ENCODE results near the gene PSMB11. TPM values are rescaled to one million over a fixed set of nuclear protein-coding genes. Genes with fewer than 3 reads are reported as not detected.

Gene PSMB11
- total and polyA plus RNA-seq, 2 donors (not counting 1 experiment from before 2014, with no cell fraction given): not detected

- Mint-ChIP-seq H3K9me3 (ENCODE audit: insufficient read depth) (no peaks in the 10 kb centered on the region), H3K27me3 (no peaks in the 10 kb centered on the region), H3K27ac (no peak overlapping the region), H3K4me1 (no peaks in the 10 kb centered on the region), H3K4me3 (no peak overlapping the region)
- Histone ChIP-seq H4K20me1 (ENCODE audit: control insufficient read depth, insufficient read depth, low read length, poor library complexity, severe bottlenecking) (peaks cover 54% of the 10 kb centered on the region), H3K27ac (ENCODE audit: low read length in 2 of 2) (no peak overlapping the region), H3K4me1 (ENCODE audit: control insufficient read depth in 2 of 2, insufficient read depth in 2 of 2, low read length in 2 of 2) (no peaks in the 10 kb centered on the region), H3K79me2 (ENCODE audit: control insufficient read depth, insufficient read depth, low read length) (peaks cover 34% of the 10 kb centered on the region), H3K36me3 (replicated peaks in 1 of 2; ENCODE audit: control extremely low read depth in 1 of 2, control insufficient read depth in 1 of 2, extremely low read depth in 1 of 2, insufficient read depth in 2 of 2, low read length in 1 of 2) (peaks cover 12 to 85% of the 10 kb centered on the region in 2 experiments), H3K4me3 (ENCODE audit: control extremely low read depth in 1 of 5, extremely low read depth in 1 of 5, insufficient read depth in 1 of 5, low read depth in 2 of 5, low read length in 4 of 5) (no peak overlapping the region), H3K4me2 (replicated peaks; ENCODE audit: low read depth, low read length, poor library complexity, severe bottlenecking) (no peak overlapping the region), H3K27me3 (replicated peaks in 1 of 4; ENCODE audit: control extremely low read depth in 1 of 4, control insufficient read depth in 3 of 4, insufficient read depth in 4 of 4, low read length in 3 of 4) (no peaks in the 10 kb centered on the region), H2AFZ (ENCODE audit: insufficient read depth, low read depth, low read length, poor library complexity, severe bottlenecking) (no peak overlapping the region), H3K9me3 (ENCODE audit: control extremely low read depth in 1 of 3, control insufficient read depth in 2 of 3, insufficient read depth in 1 of 3, low read length in 2 of 3) (no peaks in the 10 kb centered on the region), H3K9ac (ENCODE audit: low read length) (no peak overlapping the region)
- no peak for DNase-seq
- ChIA-PET CTCF (interaction anchor here (0.8 to 1.7 kb wide), 3 partner anchors 7 to 99 kb away, joined by 3 to 7 read pairs (median 3); no protein-coding TSS in a partner anchor), POLR2A (no interaction called here)
- no peak for TF ChIP-seq EZH2 (IDR thresholded peaks at IDR 0.05; ENCODE audit: borderline replicate concordance, insufficient read depth, low read depth, low read length, poor library complexity, severe bottlenecking)
- TF ChIP-seq CTCF (IDR thresholded peaks at IDR 0.05): no peak
- 100% methylated on average over 1 of the region's 3 CpGs for WGBS (ENCODE audit: insufficient coverage)
- ATAC-seq (ENCODE audit: low read depth): no peak
- intact Hi-C loops (cut with micrococcal nuclease): no loop called here
Measured at GRCh38 chr14:23085458-23085857, 43.4 kb downstream of the PSMB11 start.

DNA sequence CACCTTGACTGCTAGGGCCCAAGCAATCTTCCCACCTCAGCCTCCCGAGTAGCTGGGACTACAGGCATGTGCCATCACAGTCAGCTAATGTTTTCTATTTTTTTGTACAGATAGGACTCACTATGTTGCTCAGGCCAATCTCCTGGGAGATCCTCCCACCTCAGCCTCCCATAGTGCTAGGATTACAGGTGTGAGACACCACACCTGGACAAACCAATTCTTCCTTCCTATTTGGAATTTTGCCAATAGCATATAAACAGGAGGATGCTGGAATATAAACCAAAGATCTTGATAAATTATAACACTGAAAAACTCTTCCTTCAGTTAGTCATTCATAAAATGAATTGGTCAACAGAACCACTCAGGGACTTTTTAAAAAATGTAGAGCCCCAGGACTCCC lies 44.6 kb downstream of the PSMB11 start:
- Histone ChIP-seq H3K27me3 (replicated peaks in 1 of 4; ENCODE audit: control extremely low read depth in 1 of 4, control insufficient read depth in 3 of 4, insufficient read depth in 4 of 4, low read length in 3 of 4) (no peaks in the 10 kb centered on the region), H4K20me1 (ENCODE audit: control insufficient read depth, insufficient read depth, low read length, poor library complexity, severe bottlenecking) (peaks cover 56% of the 10 kb centered on the region), H3K4me2 (replicated peaks; ENCODE audit: low read depth, low read length, poor library complexity, severe bottlenecking) (no peak overlapping the region), H2AFZ (ENCODE audit: insufficient read depth, low read depth, low read length, poor library complexity, severe bottlenecking) (no peak overlapping the region), H3K79me2 (ENCODE audit: control insufficient read depth, insufficient read depth, low read length) (peaks cover 45% of the 10 kb centered on the region), H3K9ac (ENCODE audit: low read length) (no peak overlapping the region), H3K9me3 (ENCODE audit: control extremely low read depth in 1 of 3, control insufficient read depth in 2 of 3, insufficient read depth in 1 of 3, low read length in 2 of 3) (no peaks in the 10 kb centered on the region), H3K36me3 (replicated peaks in 1 of 2; ENCODE audit: control extremely low read depth in 1 of 2, control insufficient read depth in 1 of 2, extremely low read depth in 1 of 2, insufficient read depth in 2 of 2, low read length in 1 of 2) (peaks cover 10 to 84% of the 10 kb centered on the region in 2 experiments), H3K27ac (ENCODE audit: low read length in 2 of 2) (no peak overlapping the region), H3K4me1 (ENCODE audit: control insufficient read depth in 2 of 2, insufficient read depth in 2 of 2, low read length in 2 of 2) (no peaks in the 10 kb centered on the region), H3K4me3 (ENCODE audit: control extremely low read depth in 1 of 5, extremely low read depth in 1 of 5, insufficient read depth in 1 of 5, low read depth in 2 of 5, low read length in 4 of 5) (no peak overlapping the region)
- CTCF ChIA-PET: interaction anchor here (0.8 to 1.7 kb wide), 4 partner anchors 8 to 100 kb away, joined by 3 to 7 read pairs (median 3); no protein-coding TSS in a partner anchor
- POLR2A ChIA-PET: no interaction called here
- WGBS (ENCODE audit: insufficient coverage): no CpG with 5 or more reads among the region's 1 CpG
- H3K4me1 Mint-ChIP-seq: no peaks in the 10 kb centered on the region
- TF ChIP-seq EZH2 (IDR thresholded peaks at IDR 0.05; ENCODE audit: borderline replicate concordance, insufficient read depth, low read depth, low read length, poor library complexity, severe bottlenecking) (no peak), CTCF (IDR thresholded peaks at IDR 0.05) (no peak)
- no peak overlapping the region for H3K27ac Mint-ChIP-seq
- DNase-seq (no peak), ATAC-seq (ENCODE audit: low read depth) (no peak)
- no peak overlapping the region for H3K4me3 Mint-ChIP-seq
- no peaks in the 10 kb centered on the region for H3K9me3 Mint-ChIP-seq (ENCODE audit: insufficient read depth)
- intact Hi-C loops (cut with micrococcal nuclease): no loop called here
- H3K27me3 Mint-ChIP-seq: no peaks in the 10 kb centered on the region
